ENCODE data around the gene CARM1. TPM values are rescaled to one million over a fixed set of nuclear protein-coding genes. Genes with fewer than 3 reads are reported as not detected.
"Not testable (repeated sequence)": the region's sequence is repeated elsewhere in the genome, so short reads cannot be mapped to it uniquely, and the experiment has no call there.

The CARM1 gene
- total RNA-seq, 4 donors from 2014 or later, result 17.0 to 37.1 (median 18.8) TPM

DNA sequence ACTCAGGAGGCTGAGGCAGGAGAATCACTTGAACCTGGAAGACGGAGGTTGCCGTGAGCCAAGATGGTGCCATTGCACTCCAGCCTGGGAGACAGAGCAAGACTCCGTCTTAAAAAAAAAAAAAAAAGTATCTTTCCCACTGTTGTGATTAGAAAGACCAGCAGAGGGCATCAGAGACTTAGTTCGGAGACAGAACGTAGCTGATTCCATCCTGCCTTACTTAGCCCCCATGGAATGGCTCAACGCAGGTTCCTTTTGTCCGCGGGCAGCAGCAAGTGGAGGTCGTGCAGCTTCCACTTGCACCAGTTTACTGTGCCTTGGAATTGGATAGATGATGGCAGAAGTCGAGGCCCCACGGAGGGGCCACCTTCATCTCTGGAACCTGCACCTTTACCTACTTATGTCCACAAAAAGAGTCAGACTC is 65.3 kb downstream of the CARM1 start:
- H3K9me3 ChIP-seq, result no peaks in the 10 kb centered on the region
- peak; percentile 75 for ATAC-seq
- H3K27me3 ChIP-seq, result no peaks in the 10 kb centered on the region
- WGBS, 2 donors (ENCODE audit: low coverage in 1 of 2), result 1 to 13% methylated on average over 3 to 11 of the region's 11 CpGs
- peaks cover 0 to 13% (median 0%) of the 10 kb centered on the region in 3 donors for H3K4me1 ChIP-seq
- peaks cover 0 to 19% of the 10 kb centered on the region in 2 donors for H3K36me3 ChIP-seq
- TF ChIP-seq POLR2AphosphoS5 (IDR thresholded peaks at IDR 0.05), result no peak
- TF ChIP-seq, protein P1, sequence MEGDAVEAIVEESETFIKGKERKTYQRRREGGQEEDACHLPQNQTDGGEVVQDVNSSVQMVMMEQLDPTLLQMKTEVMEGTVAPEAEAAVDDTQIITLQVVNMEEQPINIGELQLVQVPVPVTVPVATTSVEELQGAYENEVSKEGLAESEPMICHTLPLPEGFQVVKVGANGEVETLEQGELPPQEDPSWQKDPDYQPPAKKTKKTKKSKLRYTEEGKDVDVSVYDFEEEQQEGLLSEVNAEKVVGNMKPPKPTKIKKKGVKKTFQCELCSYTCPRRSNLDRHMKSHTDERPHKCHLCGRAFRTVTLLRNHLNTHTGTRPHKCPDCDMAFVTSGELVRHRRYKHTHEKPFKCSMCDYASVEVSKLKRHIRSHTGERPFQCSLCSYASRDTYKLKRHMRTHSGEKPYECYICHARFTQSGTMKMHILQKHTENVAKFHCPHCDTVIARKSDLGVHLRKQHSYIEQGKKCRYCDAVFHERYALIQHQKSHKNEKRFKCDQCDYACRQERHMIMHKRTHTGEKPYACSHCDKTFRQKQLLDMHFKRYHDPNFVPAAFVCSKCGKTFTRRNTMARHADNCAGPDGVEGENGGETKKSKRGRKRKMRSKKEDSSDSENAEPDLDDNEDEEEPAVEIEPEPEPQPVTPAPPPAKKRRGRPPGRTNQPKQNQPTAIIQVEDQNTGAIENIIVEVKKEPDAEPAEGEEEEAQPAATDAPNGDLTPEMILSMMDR (IDR thresholded peaks at IDR 0.05), result peak in 3 of 4 experiments; percentile 57 to 73 (median 70)
- peak overlapping the region in 1 of 2 donors; percentile 14 for H3K4me3 ChIP-seq
- H3K27ac ChIP-seq, result peak overlapping the region in 2 of 4 donors; percentile 31 to 48

DNA sequence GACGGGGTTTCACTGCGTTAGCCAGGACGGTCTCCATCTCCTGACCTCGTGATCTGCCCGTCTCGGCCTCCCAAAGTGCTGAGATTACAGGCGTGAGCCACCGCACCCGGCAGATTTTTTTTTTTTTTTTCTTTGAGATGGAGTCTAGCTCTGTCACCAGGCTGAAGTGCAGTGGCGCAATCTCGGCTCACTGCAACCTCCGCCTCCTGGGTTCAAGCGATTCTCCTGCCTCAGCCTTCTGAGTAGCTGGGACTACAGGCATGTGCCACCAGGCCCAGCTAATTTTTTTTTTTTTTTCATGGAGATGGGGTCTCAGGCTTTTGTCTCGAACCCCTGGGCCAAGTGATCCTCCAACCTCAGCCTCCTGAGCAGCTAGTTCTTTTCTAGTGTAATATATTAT is 70.3 kb downstream of the CARM1 start:
- WGBS, 2 donors (ENCODE audit: low coverage in 1 of 2), result 72 to 75% methylated on average over 9 to 13 of the region's 14 CpGs
- not testable (repeated sequence) for H3K9me3 ChIP-seq, H3K27ac ChIP-seq, H3K4me3 ChIP-seq, H3K36me3 ChIP-seq, H3K27me3 ChIP-seq, ATAC-seq
- H3K4me1 ChIP-seq, result peaks cover 0 to 16% (median 0%) of the 10 kb centered on the region in 3 donors

DNA sequence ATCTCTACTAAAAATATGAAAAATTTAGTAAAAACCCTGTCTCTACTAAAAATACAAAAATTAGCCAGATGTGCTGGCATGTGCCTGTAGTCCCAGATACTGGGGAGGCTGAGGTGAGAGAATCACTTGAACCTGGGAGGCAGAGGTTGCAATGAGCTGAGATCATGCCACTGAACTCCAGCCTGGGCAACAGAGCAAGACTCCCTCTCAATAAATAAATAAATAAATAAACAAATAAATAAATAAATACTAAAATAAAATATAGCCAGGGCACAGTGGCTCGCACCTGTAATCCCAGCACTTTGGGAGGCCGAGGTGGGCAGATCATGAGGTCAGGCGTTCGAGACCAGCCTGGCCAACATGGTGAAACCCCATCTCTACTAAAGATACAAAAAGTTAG is 72.1 kb downstream of the CARM1 start:
- ATAC-seq, H3K27me3 ChIP-seq, H3K9me3 ChIP-seq, H3K27ac ChIP-seq, H3K4me1 ChIP-seq, H3K4me3 ChIP-seq, H3K36me3 ChIP-seq: not testable (repeated sequence)
- WGBS, 2 donors (ENCODE audit: low coverage in 1 of 2), result 92 to 95% methylated on average over 3 to 4 of the region's 4 CpGs

DNA sequence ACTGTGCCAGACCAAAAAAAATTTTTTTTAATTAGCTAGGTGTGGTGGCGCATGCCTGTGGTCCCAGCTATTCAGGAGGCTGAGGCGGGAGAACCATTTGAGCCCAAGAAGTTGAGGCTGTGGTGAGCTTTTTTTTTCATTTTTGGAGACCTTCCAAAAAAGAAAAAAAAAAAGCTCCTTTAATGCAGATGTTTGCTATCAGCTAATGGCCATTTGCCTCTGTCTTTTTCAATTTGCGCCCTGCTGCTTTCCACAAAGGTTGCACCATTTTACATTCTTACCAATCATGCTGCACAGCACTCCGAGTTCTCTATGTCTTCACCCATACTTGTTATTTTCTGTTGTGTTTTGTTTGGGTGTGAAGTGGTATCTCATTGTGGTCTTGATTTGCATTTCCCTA is 73.9 kb downstream of the CARM1 start:
- Histone ChIP-seq H3K9me3 (no peaks in the 10 kb centered on the region), H3K4me1 (peaks cover 0 to 9% (median 0%) of the 10 kb centered on the region in 3 donors), H3K27ac (no peak overlapping the region), H3K36me3 (no peaks in the 10 kb centered on the region), H3K4me3 (no peak overlapping the region), H3K27me3 (no peaks in the 10 kb centered on the region)
- TF ChIP-seq POLR2A (IDR thresholded peaks at IDR 0.05) (no peak), POLR2AphosphoS5 (IDR thresholded peaks at IDR 0.05) (no peak), EP300 (IDR thresholded peaks at IDR 0.05) (no peak)
- TF ChIP-seq, protein P1 (IDR thresholded peaks at IDR 0.05), result no peak
- 89 to 91% methylated on average over 3 to 4 of the region's 4 CpGs for WGBS, 2 donors (ENCODE audit: low coverage in 1 of 2)
- ATAC-seq, result no peak

DNA sequence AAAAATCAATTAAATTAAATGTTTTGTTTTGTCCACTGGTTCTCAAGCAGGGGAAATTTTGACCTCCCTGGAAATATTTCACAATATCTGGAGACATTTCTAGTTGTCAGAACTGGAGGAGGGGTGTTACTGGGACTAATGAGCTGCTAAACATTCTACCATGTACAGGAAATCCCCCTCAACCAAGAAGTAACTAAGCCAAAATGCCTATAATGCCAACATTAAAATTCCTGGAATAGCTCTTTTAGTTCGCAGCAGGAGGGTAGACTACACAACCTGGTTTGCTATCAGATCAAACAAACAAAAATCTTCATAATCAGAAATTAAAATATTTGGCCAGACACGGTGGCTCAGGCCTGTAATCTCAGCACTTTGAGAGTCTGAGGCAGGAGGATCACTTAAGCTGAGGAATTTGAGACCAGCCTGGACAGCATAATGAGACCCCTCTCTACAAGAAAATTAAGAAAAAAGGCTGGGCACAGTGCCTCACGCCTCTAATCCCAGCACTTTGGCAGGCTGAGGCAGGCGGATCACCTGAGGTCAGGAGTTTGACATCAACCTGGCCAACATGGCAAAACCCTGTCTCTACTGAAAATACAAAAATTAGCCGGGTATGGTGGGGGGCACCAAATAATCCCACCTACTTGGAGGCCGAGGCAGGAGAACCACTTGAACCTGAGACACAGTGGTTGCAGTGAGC is 75.8 kb downstream of the CARM1 start:
- no peaks in the 10 kb centered on the region for H3K36me3 ChIP-seq
- no peaks in the 10 kb centered on the region for H3K27me3 ChIP-seq
- no peak for TF ChIP-seq POLR2A (IDR thresholded peaks at IDR 0.05)
- TF ChIP-seq, protein P1 (IDR thresholded peaks at IDR 0.05), result no peak
- no peak for TF ChIP-seq POLR2AphosphoS5 (IDR thresholded peaks at IDR 0.05)
- no peak for TF ChIP-seq EP300 (IDR thresholded peaks at IDR 0.05)
- no peak for ATAC-seq
- H3K4me3 ChIP-seq, result no peak overlapping the region
- WGBS, 2 donors (ENCODE audit: low coverage in 1 of 2), result 56 to 72% methylated on average over 4 to 6 of the region's 6 CpGs
- H3K4me1 ChIP-seq, result peaks cover 0 to 6% (median 0%) of the 10 kb centered on the region in 3 donors
- no peak overlapping the region for H3K27ac ChIP-seq
- H3K9me3 ChIP-seq, result no peaks in the 10 kb centered on the region

DNA sequence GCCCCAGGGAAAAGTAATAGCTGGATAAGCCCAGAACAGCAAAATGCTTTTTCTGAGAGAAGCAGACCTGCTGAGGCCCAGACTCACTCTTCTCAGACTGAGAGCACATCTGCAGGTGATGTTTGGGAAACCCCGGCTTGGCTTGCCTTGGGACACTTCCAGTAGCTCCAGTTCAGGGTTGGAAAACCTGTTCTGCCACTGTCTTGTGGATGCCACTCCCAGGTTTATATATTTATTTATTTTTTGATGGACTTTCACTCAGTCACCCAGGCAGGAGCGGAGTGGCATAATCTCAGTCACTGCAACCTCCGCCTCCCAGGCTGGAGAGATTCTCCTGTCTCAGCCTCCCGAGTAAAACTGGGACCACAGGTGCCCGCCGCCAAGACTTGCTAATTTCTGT is 81.5 kb downstream of the CARM1 start:
- ATAC-seq, result no peak
- no peaks in the 10 kb centered on the region for H3K27me3 ChIP-seq
- H3K36me3 ChIP-seq, result no peaks in the 10 kb centered on the region
- H3K27ac ChIP-seq, result no peak overlapping the region
- WGBS, 2 donors (ENCODE audit: low coverage in 1 of 2), result 71 to 80% methylated on average over 1 to 2 of the region's 6 CpGs
- H3K9me3 ChIP-seq, result no peaks in the 10 kb centered on the region
- TF ChIP-seq, protein P1 (IDR thresholded peaks at IDR 0.05), result no peak
- TF ChIP-seq EP300 (IDR thresholded peaks at IDR 0.05) (no peak), POLR2AphosphoS5 (IDR thresholded peaks at IDR 0.05) (no peak), POLR2A (IDR thresholded peaks at IDR 0.05) (no peak)
- H3K4me1 ChIP-seq, result no peaks in the 10 kb centered on the region
- H3K4me3 ChIP-seq, result no peak overlapping the region

DNA sequence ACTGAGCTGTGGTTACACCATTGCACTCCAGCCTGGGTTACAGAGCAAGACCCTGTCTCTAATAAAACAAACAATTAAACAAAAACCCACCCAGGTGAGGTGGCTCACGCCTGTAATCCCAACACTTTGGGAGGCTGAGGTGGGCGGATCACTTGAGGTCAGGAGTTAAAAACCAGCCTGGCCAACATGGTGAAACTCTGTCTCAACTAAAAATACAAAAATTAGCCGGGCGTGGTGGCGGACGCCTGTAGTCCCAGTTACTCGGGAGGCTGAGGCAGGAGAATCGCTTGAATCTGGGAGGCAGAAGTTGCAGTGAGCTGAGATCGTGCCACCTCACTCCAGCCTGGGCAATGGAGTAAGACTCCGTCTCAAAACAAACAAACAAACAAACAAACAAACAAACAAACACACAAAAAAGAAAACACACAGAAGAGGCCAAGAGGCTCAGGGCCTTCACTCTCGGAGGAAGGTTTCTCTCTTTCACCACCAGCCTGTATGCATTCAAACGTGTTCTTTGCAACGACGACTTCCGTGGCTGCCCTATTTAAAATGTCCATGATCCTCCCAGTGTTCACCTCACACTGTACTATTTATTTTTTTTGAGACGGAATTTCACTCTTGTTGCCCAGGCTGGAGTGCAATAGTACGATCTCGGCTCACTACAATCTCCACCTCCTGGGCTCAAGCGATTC is 88.1 kb downstream of the CARM1 start:
- ATAC-seq, H3K9me3 ChIP-seq, H3K36me3 ChIP-seq, H3K27me3 ChIP-seq: not testable (repeated sequence)
- H3K27ac ChIP-seq, result peak overlapping the region in 3 of 4 donors; percentile 87 to 97 (median 93)
- peaks cover 0 to 35% (median 14%) of the 10 kb centered on the region in 3 donors for H3K4me1 ChIP-seq
- WGBS, 2 donors (ENCODE audit: low coverage in 1 of 2), result 90 to 94% methylated on average over 13 to 17 of the region's 19 CpGs
- peak overlapping the region in 1 of 2 donors; percentile 97 for H3K4me3 ChIP-seq

Measured in gastroesophageal sphincter (tissue), 4 donors.